Measurements from ENCODE around the gene NSD2.
"Not testable (repeated sequence)": the region's sequence is repeated elsewhere in the genome, so short reads cannot be mapped to it uniquely, and the experiment has no call there.

NSD2 gene

GRCh38 chr4:1987721-1988326 is 116.6 kb downstream of the NSD2 start:
- no peak for DNase-seq

GRCh38 chr4:1988327-1988724 is 117.1 kb downstream of the NSD2 start:
- no peak for DNase-seq

GRCh38 chr4:1989533-1990347 is 118.5 kb downstream of the NSD2 start:
- no peak for DNase-seq

GRCh38 chr4:1990348-1990645 is 119.1 kb downstream of the NSD2 start:
- DNase-seq = no peak

GRCh38 chr4:1990676-1991075 is 119.5 kb downstream of the NSD2 start:
- DNase-seq = no peak

GRCh38 chr4:1991087-1991486 is 119.9 kb downstream of the NSD2 start:
- DNase-seq = no peak

GRCh38 chr4:1991596-1992434 is 120.6 kb downstream of the NSD2 start:
- no peak for DNase-seq

- DNase-seq = no peak
Observed at GRCh38 chr4:1992468-1993168, 121.4 kb downstream of the NSD2 start.

- no peak for DNase-seq
Observed at GRCh38 chr4:1993169-1993516, 122.0 kb downstream of the NSD2 start.

- not testable (repeated sequence) for DNase-seq
Observed at GRCh38 chr4:1993718-1994516, 122.7 kb downstream of the NSD2 start.

- DNase-seq = no peak
Observed at GRCh38 chr4:1994938-1995337, 123.7 kb downstream of the NSD2 start.

- no peak for DNase-seq
Observed at GRCh38 chr4:1996866-1997611, 125.8 kb downstream of the NSD2 start.

- DNase-seq = no peak
Observed at GRCh38 chr4:1997712-1998111, 126.5 kb downstream of the NSD2 start.

GRCh38 chr4:1998296-1998695 is 127.1 kb downstream of the NSD2 start:
- no peak for DNase-seq

- not testable (repeated sequence) for DNase-seq
Observed at GRCh38 chr4:1999308-1999707, 128.1 kb downstream of the NSD2 start.

- not testable (repeated sequence) for DNase-seq
Observed at GRCh38 chr4:2003361-2003760, 132.2 kb downstream of the NSD2 start.

- DNase-seq = no peak
Observed at GRCh38 chr4:2006367-2006766, 135.2 kb downstream of the NSD2 start.

- no peak for DNase-seq
Observed at GRCh38 chr4:2006956-2007653, 135.9 kb downstream of the NSD2 start.

- no peak for DNase-seq
Observed at GRCh38 chr4:2007804-2008670, 136.8 kb downstream of the NSD2 start.

- DNase-seq = no peak
Observed at GRCh38 chr4:2008671-2008920, 137.4 kb downstream of the NSD2 start.
